ENCODE results near the gene IL23A. TPM values are rescaled to one million over a fixed set of nuclear protein-coding genes. Genes with fewer than 3 reads are reported as not detected.

Gene IL23A
- polyA plus RNA-seq, 1 of the 3 experiments (the other 2 are of a cell fraction), result 0.46 TPM

GRCh38 chr12:56382611-56383010 is 43.9 kb downstream of the IL23A start:
- no peak for DNase-seq
- no peak overlapping the region for H3K27ac ChIP-seq (ENCODE audit: low read depth in 2 of 2, low read length in 1 of 2)
- CTCF ChIA-PET, result interaction anchor here (0.7 to 1.0 kb wide), 2 partner anchors 9 to 11 kb away, joined by 3 read pairs; no protein-coding TSS in a partner anchor
- 79% methylated on average over 16 of the region's 16 CpGs for WGBS (ENCODE audit: low lambda C conversion rate)
- H3K9ac ChIP-seq, result no peak overlapping the region
- no peaks in the 10 kb centered on the region for H3K9me2 ChIP-seq
- no peaks in the 10 kb centered on the region for H3K4me1 ChIP-seq (ENCODE audit: control insufficient read depth in 1 of 2, insufficient read depth in 2 of 2, low read depth in 1 of 2, low read length in 1 of 2)
- H3K9me3 ChIP-seq, result no peaks in the 10 kb centered on the region
- no peak overlapping the region for H3K4me3 ChIP-seq (ENCODE audit: low read depth in 2 of 2, low read length in 1 of 2)
- H4K20me1 ChIP-seq (ENCODE audit: insufficient read depth), result no peaks in the 10 kb centered on the region
- no peaks in the 10 kb centered on the region for H3F3A ChIP-seq (replicated peaks; ENCODE audit: insufficient read depth)
- H3K36me3 ChIP-seq (replicated peaks in 1 of 2; ENCODE audit: control insufficient read depth in 1 of 2, insufficient read depth in 2 of 2, low read length in 1 of 2), result no peaks in the 10 kb centered on the region
- H3K4me2 ChIP-seq, result no peak overlapping the region
- H3K79me2 ChIP-seq (ENCODE audit: insufficient read depth), result no peaks in the 10 kb centered on the region
- no peaks in the 10 kb centered on the region; the same call in 1 of the 2 replicates for H3K27me3 ChIP-seq (ENCODE audit: insufficient read depth)
- POLR2A ChIA-PET, result interaction anchor here (0.7 kb wide), 1 partner anchor 139 kb away, joined by 3 read pairs; the partner anchor contains the start of gene RBMS2
- no peak for TF ChIP-seq RAD21 (IDR thresholded peaks at IDR 0.05; ENCODE audit: low read length)
- no peak for TF ChIP-seq JUND (IDR thresholded peaks at IDR 0.05)
- no peak for TF ChIP-seq ELF1 (IDR thresholded peaks at IDR 0.05)
- no peak for TF ChIP-seq MXI1 (IDR thresholded peaks at IDR 0.05; ENCODE audit: low read depth, low read length)
- TF ChIP-seq PBX3 (IDR thresholded peaks at IDR 0.05), result no peak
- TF ChIP-seq POLR2AphosphoS5 (IDR thresholded peaks at IDR 0.05; ENCODE audit: low read depth, low read length), result no peak
- TF ChIP-seq EZH2phosphoT487 (IDR thresholded peaks at IDR 0.05; ENCODE audit: borderline replicate concordance, low read depth), result no peak
- TF ChIP-seq SMC3 (IDR thresholded peaks at IDR 0.05; ENCODE audit: low read depth, low read length), result no peak
- TF ChIP-seq SIN3A (IDR thresholded peaks at IDR 0.05; ENCODE audit: borderline replicate concordance, low read depth, low read length), result no peak
- TF ChIP-seq YY1 (IDR thresholded peaks at IDR 0.05; ENCODE audit: low read depth), result no peak
- no peak for TF ChIP-seq IRF3 (IDR thresholded peaks at IDR 0.05; ENCODE audit: low read depth, low read length)
- TF ChIP-seq REST (IDR thresholded peaks at IDR 0.05; ENCODE audit: low read depth, low read length), result no peak
- no peak for TF ChIP-seq FOXM1 (IDR thresholded peaks at IDR 0.05; ENCODE audit: low read depth)
- TF ChIP-seq NFIC (IDR thresholded peaks at IDR 0.05; ENCODE audit: borderline replicate concordance), result no peak
- no peak for TF ChIP-seq FOXJ3 (CRISPR knock-in tag; IDR thresholded peaks at IDR 0.05)
- no peak for TF ChIP-seq FOSL2 (IDR thresholded peaks at IDR 0.05; ENCODE audit: borderline replicate concordance, low read depth)
- no peak for TF ChIP-seq USF1 (IDR thresholded peaks at IDR 0.05; ENCODE audit: borderline replicate concordance, low read depth)
- TF ChIP-seq EP300 (IDR thresholded peaks at IDR 0.05; ENCODE audit: borderline replicate concordance in 1 of 2, low read depth in 1 of 2, low read length in 1 of 2), result no peak
- no peak overlapping the region for H2AFZ ChIP-seq (ENCODE audit: low read depth)

All from SK-N-SH (cell line).